ENCODE measurements around the gene EFNA4. TPM values are rescaled to one million over a fixed set of nuclear protein-coding genes. Genes with fewer than 3 reads are reported as not detected.

EFNA4 gene
- polyA plus RNA-seq, 3 donors: 2.3 to 8.0 (median 4.1) TPM

GRCh38 chr1:155051342-155051776 is 12.2 kb upstream of the EFNA4 start:
- 0% methylated on average over 31 of the region's 31 CpGs for WGBS (ENCODE audit: insufficient coverage)
- intact Hi-C loops (cut with micrococcal nuclease): loop anchor here (5.0 kb wide), 3 partner anchors 36 to 49 kb away; partner anchors contain the start of gene ZBTB7B (in 1 of the 2)
- DNase-seq: no peak

GRCh38 chr1:155051777-155052398 is 11.7 kb upstream of the EFNA4 start:
- Histone ChIP-seq H3K4me1 (ENCODE audit: control insufficient read depth in 1 of 2, insufficient read depth in 2 of 2, low read length in 2 of 2) (peaks cover 28 to 42% of the 10 kb centered on the region in 2 donors), H4K20me1 (ENCODE audit: insufficient read depth, low read length) (peaks cover 51% of the 10 kb centered on the region), H3K27ac (ENCODE audit: low read depth in 1 of 2, low read length in 2 of 2) (peak overlapping the region; percentile 54 to 79), H2AFZ (ENCODE audit: insufficient read depth, low read depth, low read length, poor library complexity, severe bottlenecking) (peak overlapping the region; percentile 72), H3K9ac (ENCODE audit: insufficient read depth, low read length, poor library complexity, severe bottlenecking) (peak overlapping the region; percentile 75), H3K4me2 (replicated peaks; ENCODE audit: extremely low read depth, low read length, poor library complexity, severe bottlenecking) (peak overlapping the region; percentile 100), H3K36me3 (replicated peaks in 1 of 2; ENCODE audit: control insufficient read depth in 1 of 2, insufficient read depth in 2 of 2, low read length in 2 of 2) (peaks cover 32 to 33% of the 10 kb centered on the region in 2 donors), H3K9me3 (replicated peaks in 1 of 2; ENCODE audit: control insufficient read depth in 1 of 2, insufficient read depth in 1 of 2, low read length in 2 of 2) (no peaks in the 10 kb centered on the region), H3K4me3 (replicated peaks in 1 of 3; ENCODE audit: low read depth in 2 of 3, low read length in 3 of 3) (peak overlapping the region; percentile 60 to 96 (median 81)), H3K79me2 (ENCODE audit: insufficient read depth, low read length) (peaks cover 25% of the 10 kb centered on the region), H3K27me3 (ENCODE audit: control insufficient read depth in 2 of 2, insufficient read depth in 2 of 2, low read length in 2 of 2) (no peaks in the 10 kb centered on the region)
- 0% methylated on average over 27 of the region's 27 CpGs for WGBS (ENCODE audit: insufficient coverage)
- H3K27me3 Mint-ChIP-seq (ENCODE audit: low read depth in 3 of 3): peaks cover 0 to 1% (median 0%) of the 10 kb centered on the region in 3 donors
- H3K36me3 Mint-ChIP-seq: peaks cover 29 to 31% of the 10 kb centered on the region in 2 donors
- peak overlapping the region; percentile 73 to 93 (median 89) for H3K27ac Mint-ChIP-seq
- no peaks in the 10 kb centered on the region for H3K9me3 Mint-ChIP-seq
- DNase-seq: peak; percentile 42 to 65 (median 52)
- TF ChIP-seq CTCF (IDR thresholded peaks at IDR 0.05): no peak
- peaks cover 26% of the 10 kb centered on the region for H3K4me1 Mint-ChIP-seq
- intact Hi-C loops (cut with micrococcal nuclease): loop anchor here (5.0 kb wide), 3 partner anchors 35 to 50 kb away; partner anchors contain the start of gene ZBTB7B (in 1 of the 2)
- H3K4me3 Mint-ChIP-seq: peak overlapping the region; percentile 90 to 95

More at GRCh38 chr1:155051342-155051776, 12.2 kb upstream of the EFNA4 start:
- Histone ChIP-seq H3K4me1 (ENCODE audit: control insufficient read depth in 1 of 2, insufficient read depth in 2 of 2, low read length in 2 of 2) (peaks cover 28 to 42% of the 10 kb centered on the region in 2 donors), H4K20me1 (ENCODE audit: insufficient read depth, low read length) (peaks cover 46% of the 10 kb centered on the region), H3K9ac (ENCODE audit: insufficient read depth, low read length, poor library complexity, severe bottlenecking) (peak overlapping the region; percentile 75), H3K4me2 (replicated peaks; ENCODE audit: extremely low read depth, low read length, poor library complexity, severe bottlenecking) (peak overlapping the region; percentile 100), H3K79me2 (ENCODE audit: insufficient read depth, low read length) (peaks cover 22% of the 10 kb centered on the region), H2AFZ (ENCODE audit: insufficient read depth, low read depth, low read length, poor library complexity, severe bottlenecking) (peak overlapping the region; percentile 72), H3K36me3 (replicated peaks in 1 of 2; ENCODE audit: control insufficient read depth in 1 of 2, insufficient read depth in 2 of 2, low read length in 2 of 2) (peaks cover 26 to 28% of the 10 kb centered on the region in 2 donors), H3K4me3 (replicated peaks in 1 of 3; ENCODE audit: low read depth in 2 of 3, low read length in 3 of 3) (peak overlapping the region; percentile 60 to 96 (median 81)), H3K27me3 (ENCODE audit: control insufficient read depth in 2 of 2, insufficient read depth in 2 of 2, low read length in 2 of 2) (no peaks in the 10 kb centered on the region), H3K9me3 (replicated peaks in 1 of 2; ENCODE audit: control insufficient read depth in 1 of 2, insufficient read depth in 1 of 2, low read length in 2 of 2) (no peaks in the 10 kb centered on the region), H3K27ac (ENCODE audit: low read depth in 1 of 2, low read length in 2 of 2) (peak overlapping the region; percentile 54 to 79)
- H3K36me3 Mint-ChIP-seq: peaks cover 24 to 26% of the 10 kb centered on the region in 2 donors
- H3K4me1 Mint-ChIP-seq: peaks cover 26% of the 10 kb centered on the region
- H3K9me3 Mint-ChIP-seq: no peaks in the 10 kb centered on the region
- H3K27me3 Mint-ChIP-seq (ENCODE audit: low read depth in 3 of 3): peaks cover 0 to 2% (median 1%) of the 10 kb centered on the region in 3 donors
- peak overlapping the region; percentile 73 to 93 (median 89) for H3K27ac Mint-ChIP-seq
- H3K4me3 Mint-ChIP-seq: peak overlapping the region; percentile 90 to 95
- no peak for TF ChIP-seq CTCF (IDR thresholded peaks at IDR 0.05)

Measured in CD14-positive monocyte (primary cell).